ENCODE data around the gene VPS11.
A peak's percentile ranks its signal among the peaks of the same experiment; 100 is the strongest.

Gene VPS11

GRCh38 chr11:119091966-119092879, 24.6 kb downstream of the VPS11 start:
- H4K20me1 ChIP-seq (ENCODE audit: control insufficient read depth, insufficient read depth, low read depth, low read length), result peaks cover 17% of the 10 kb centered on the region
- H3K9me2 ChIP-seq (replicated peaks; ENCODE audit: control insufficient read depth, low read length), result no peaks in the 10 kb centered on the region
- H3K4me2 ChIP-seq (ENCODE audit: low read length), result peak overlapping the region; percentile 90
- H3K9me3 ChIP-seq (ENCODE audit: control insufficient read depth, insufficient read depth, low read length), result no peaks in the 10 kb centered on the region
- peaks cover 63% of the 10 kb centered on the region for H3K36me3 ChIP-seq (ENCODE audit: control insufficient read depth, low read length)
- peaks cover 52% of the 10 kb centered on the region for H3K79me2 ChIP-seq (ENCODE audit: control insufficient read depth, low read length)
- peak overlapping the region; percentile 82 for H3K27ac ChIP-seq (ENCODE audit: low read depth, low read length)
- TF ChIP-seq EZH2phosphoT487 (IDR thresholded peaks at IDR 0.05; ENCODE audit: borderline replicate concordance, low read length), result no peak
- no peak for TF ChIP-seq CTCF (IDR thresholded peaks at IDR 0.05; ENCODE audit: low read depth, low read length, poor library complexity, severe bottlenecking)
- peaks cover 47% of the 10 kb centered on the region for H3F3A ChIP-seq (ENCODE audit: control insufficient read depth, insufficient read depth)
- H3K4me1 ChIP-seq (ENCODE audit: control insufficient read depth, low read length), result peaks cover 68% of the 10 kb centered on the region
- H3K4me3 ChIP-seq (ENCODE audit: low read length), result peak overlapping the region; percentile 88
- no peaks in the 10 kb centered on the region for H3K27me3 ChIP-seq (ENCODE audit: control insufficient read depth, low read length)

GRCh38 chr11:119092880-119093842, 25.5 kb downstream of the VPS11 start:
- H4K20me1 ChIP-seq (ENCODE audit: control insufficient read depth, insufficient read depth, low read depth, low read length), result peaks cover 17% of the 10 kb centered on the region
- H3K27ac ChIP-seq (ENCODE audit: low read depth, low read length), result peak overlapping the region; percentile 82
- peak overlapping the region; percentile 88 for H3K4me3 ChIP-seq (ENCODE audit: low read length)
- TF ChIP-seq CTCF (IDR thresholded peaks at IDR 0.05; ENCODE audit: low read depth, low read length, poor library complexity, severe bottlenecking), result no peak
- TF ChIP-seq EZH2phosphoT487 (IDR thresholded peaks at IDR 0.05; ENCODE audit: borderline replicate concordance, low read length), result no peak
- peak overlapping the region; percentile 90 for H3K4me2 ChIP-seq (ENCODE audit: low read length)
- H3K79me2 ChIP-seq (ENCODE audit: control insufficient read depth, low read length), result peaks cover 56% of the 10 kb centered on the region
- H3K36me3 ChIP-seq (ENCODE audit: control insufficient read depth, low read length), result peaks cover 72% of the 10 kb centered on the region
- no peaks in the 10 kb centered on the region for H3K27me3 ChIP-seq (ENCODE audit: control insufficient read depth, low read length)
- peaks cover 47% of the 10 kb centered on the region for H3F3A ChIP-seq (ENCODE audit: control insufficient read depth, insufficient read depth)
- no peaks in the 10 kb centered on the region for H3K9me3 ChIP-seq (ENCODE audit: control insufficient read depth, insufficient read depth, low read length)
- H3K9me2 ChIP-seq (replicated peaks; ENCODE audit: control insufficient read depth, low read length), result no peaks in the 10 kb centered on the region
- H3K4me1 ChIP-seq (ENCODE audit: control insufficient read depth, low read length), result peaks cover 72% of the 10 kb centered on the region

GRCh38 chr11:119093942-119094815, 26.6 kb downstream of the VPS11 start:
- Histone ChIP-seq H3K27ac (ENCODE audit: low read depth, low read length) (peak overlapping the region; percentile 82), H3K9me3 (ENCODE audit: control insufficient read depth, insufficient read depth, low read length) (no peaks in the 10 kb centered on the region), H3K4me3 (ENCODE audit: low read length) (peak overlapping the region; percentile 88), H3K79me2 (ENCODE audit: control insufficient read depth, low read length) (peaks cover 63% of the 10 kb centered on the region), H3K4me2 (ENCODE audit: low read length) (peak overlapping the region; percentile 90), H3K36me3 (ENCODE audit: control insufficient read depth, low read length) (peaks cover 80% of the 10 kb centered on the region), H3K9me2 (replicated peaks; ENCODE audit: control insufficient read depth, low read length) (no peaks in the 10 kb centered on the region), H4K20me1 (ENCODE audit: control insufficient read depth, insufficient read depth, low read depth, low read length) (peaks cover 17% of the 10 kb centered on the region), H3F3A (ENCODE audit: control insufficient read depth, insufficient read depth) (peaks cover 51% of the 10 kb centered on the region), H3K27me3 (ENCODE audit: control insufficient read depth, low read length) (no peaks in the 10 kb centered on the region), H3K4me1 (ENCODE audit: control insufficient read depth, low read length) (peaks cover 79% of the 10 kb centered on the region)
- no peak for TF ChIP-seq CTCF (IDR thresholded peaks at IDR 0.05; ENCODE audit: low read depth, low read length, poor library complexity, severe bottlenecking)
- no peak for TF ChIP-seq EZH2phosphoT487 (IDR thresholded peaks at IDR 0.05; ENCODE audit: borderline replicate concordance, low read length)

Measured in DOHH2 (cell line).